RWPE2 (cell line): ENCODE results near the gene MORF4L1.

ENCODE experiments used
- ATAC-seq: fragments of 200-7000 bp; cut with Tn5 transposase; 3 replicates; pipeline ENCODE4 v1.9.1; 2021; ENCODE audit warnings: low read depth
- DNase-seq: peaks from one replicate; pipeline ENCODE4 v3.0.0-alpha.2; 2020; ENCODE audit warnings: low spot score
- H3K27ac ChIP-seq: fragments of 450-650 bp; 2 replicates; pipeline ENCODE4 v1.5.1; 2017; ENCODE audit warnings: mild to moderate bottlenecking; ENCODE audit not compliant: poor library complexity, severe bottlenecking
- H3K27me3 ChIP-seq: fragments of 250-450 bp; sonication (Bioruptor Pico); 2 replicates; pipeline ENCODE4 v1.5.1; 2021; ENCODE audit warnings: mild to moderate bottlenecking, moderate library complexity; ENCODE audit not compliant: insufficient read depth, poor library complexity, severe bottlenecking
- H3K36me3 ChIP-seq: fragments of 250-450 bp; sonication (Bioruptor Pico); 2 replicates; pipeline ENCODE4 v1.5.1; 2020; ENCODE audit warnings: low read depth, mild to moderate bottlenecking, moderate library complexity
- H3K4me1 ChIP-seq: fragments of 250-450 bp; sonication (Bioruptor Pico); 2 replicates; pipeline ENCODE4 v1.5.1; 2021; ENCODE audit warnings: mild to moderate bottlenecking, moderate library complexity; ENCODE audit not compliant: insufficient read depth, poor library complexity, severe bottlenecking
- H3K4me3 ChIP-seq: fragments of 250-450 bp; sonication (Bioruptor Pico); 2 replicates; pipeline ENCODE4 v1.5.1; 2021; ENCODE audit warnings: mild to moderate bottlenecking, moderate library complexity; ENCODE audit not compliant: severe bottlenecking
- H3K9me3 ChIP-seq: fragments of 250-450 bp; sonication (Bioruptor Pico); 2 replicates; pipeline ENCODE4 v1.5.1; 2021; ENCODE audit warnings: mild to moderate bottlenecking, moderate library complexity; ENCODE audit not compliant: severe bottlenecking
- TF ChIP-seq, protein P1 (sequence below): fragments of 450-650 bp; IDR thresholded peaks from one replicate; pipeline ENCODE4 v1.5.1; 2017; ENCODE audit warnings: mild to moderate bottlenecking, moderate library complexity; ENCODE audit not compliant: poor library complexity, severe bottlenecking

MORF4L1 gene

DNA sequence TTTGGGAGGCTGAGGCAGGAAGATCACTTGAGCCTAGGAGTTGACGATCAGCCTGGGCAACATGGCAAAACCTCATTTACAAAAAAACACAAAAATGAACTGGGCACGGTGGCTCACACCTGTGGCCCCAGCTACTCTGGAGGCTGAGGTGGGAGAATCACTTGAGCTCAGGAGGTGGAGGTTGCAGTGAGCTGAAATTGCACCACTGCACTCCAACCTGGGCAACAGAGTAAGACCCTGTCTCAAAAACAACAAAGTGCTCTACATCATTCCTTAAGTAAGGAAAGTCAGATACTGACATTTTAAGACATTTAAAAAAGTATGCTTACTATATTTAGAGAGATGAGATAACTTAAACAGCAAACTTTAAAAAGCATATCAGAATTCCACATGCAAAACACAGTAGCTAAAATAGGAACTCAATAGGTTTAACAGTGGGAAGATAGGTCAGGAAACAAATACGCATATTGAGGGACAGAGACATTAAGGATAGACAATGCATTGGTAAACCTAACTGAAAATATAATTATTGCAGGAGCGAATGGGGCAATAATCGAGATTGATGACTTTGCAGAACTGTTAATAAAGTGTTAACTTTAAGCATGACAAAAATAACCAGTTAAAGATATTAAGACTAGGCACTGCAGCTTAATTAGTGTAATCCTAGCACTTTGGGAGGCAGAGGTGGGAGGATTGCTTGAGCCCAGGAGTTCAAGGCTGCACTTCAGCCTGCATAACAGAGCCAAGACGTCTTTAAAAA lies 32.1 kb downstream of the MORF4L1 start:
- TF ChIP-seq, protein P1, sequence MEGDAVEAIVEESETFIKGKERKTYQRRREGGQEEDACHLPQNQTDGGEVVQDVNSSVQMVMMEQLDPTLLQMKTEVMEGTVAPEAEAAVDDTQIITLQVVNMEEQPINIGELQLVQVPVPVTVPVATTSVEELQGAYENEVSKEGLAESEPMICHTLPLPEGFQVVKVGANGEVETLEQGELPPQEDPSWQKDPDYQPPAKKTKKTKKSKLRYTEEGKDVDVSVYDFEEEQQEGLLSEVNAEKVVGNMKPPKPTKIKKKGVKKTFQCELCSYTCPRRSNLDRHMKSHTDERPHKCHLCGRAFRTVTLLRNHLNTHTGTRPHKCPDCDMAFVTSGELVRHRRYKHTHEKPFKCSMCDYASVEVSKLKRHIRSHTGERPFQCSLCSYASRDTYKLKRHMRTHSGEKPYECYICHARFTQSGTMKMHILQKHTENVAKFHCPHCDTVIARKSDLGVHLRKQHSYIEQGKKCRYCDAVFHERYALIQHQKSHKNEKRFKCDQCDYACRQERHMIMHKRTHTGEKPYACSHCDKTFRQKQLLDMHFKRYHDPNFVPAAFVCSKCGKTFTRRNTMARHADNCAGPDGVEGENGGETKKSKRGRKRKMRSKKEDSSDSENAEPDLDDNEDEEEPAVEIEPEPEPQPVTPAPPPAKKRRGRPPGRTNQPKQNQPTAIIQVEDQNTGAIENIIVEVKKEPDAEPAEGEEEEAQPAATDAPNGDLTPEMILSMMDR: no peak
- peaks cover 97% of the 10 kb centered on the region for H3K36me3 ChIP-seq
- no peak overlapping the region for H3K4me3 ChIP-seq
- H3K4me1 ChIP-seq: peaks cover 28% of the 10 kb centered on the region
- no peak for ATAC-seq
- no peaks in the 10 kb centered on the region for H3K27me3 ChIP-seq
- peak overlapping the region; percentile 58 for H3K27ac ChIP-seq
- no peak for DNase-seq
- no peaks in the 10 kb centered on the region for H3K9me3 ChIP-seq

DNA sequence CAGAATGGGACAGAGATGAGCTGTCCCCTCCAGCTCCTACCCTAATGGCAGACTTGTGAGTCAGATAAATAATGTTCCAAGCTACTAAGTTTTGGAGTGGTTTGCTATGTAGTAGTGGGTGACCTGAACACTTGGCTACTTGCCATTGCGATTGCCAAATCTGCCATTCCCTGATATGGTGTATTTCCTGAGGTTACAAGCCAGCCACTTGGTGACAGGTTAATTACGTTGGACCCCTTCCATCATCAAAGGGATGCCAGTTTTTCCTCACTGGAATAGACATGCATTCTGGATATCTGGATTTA lies 33.6 kb downstream of the MORF4L1 start:
- H3K27ac ChIP-seq: peak overlapping the region; percentile 58
- ATAC-seq (peak; percentile 75), DNase-seq (no peak)
- no peaks in the 10 kb centered on the region for H3K27me3 ChIP-seq
- no peaks in the 10 kb centered on the region for H3K9me3 ChIP-seq
- peaks cover 97% of the 10 kb centered on the region for H3K36me3 ChIP-seq
- peaks cover 28% of the 10 kb centered on the region for H3K4me1 ChIP-seq
- TF ChIP-seq, protein P1: no peak
- H3K4me3 ChIP-seq: no peak overlapping the region

DNA sequence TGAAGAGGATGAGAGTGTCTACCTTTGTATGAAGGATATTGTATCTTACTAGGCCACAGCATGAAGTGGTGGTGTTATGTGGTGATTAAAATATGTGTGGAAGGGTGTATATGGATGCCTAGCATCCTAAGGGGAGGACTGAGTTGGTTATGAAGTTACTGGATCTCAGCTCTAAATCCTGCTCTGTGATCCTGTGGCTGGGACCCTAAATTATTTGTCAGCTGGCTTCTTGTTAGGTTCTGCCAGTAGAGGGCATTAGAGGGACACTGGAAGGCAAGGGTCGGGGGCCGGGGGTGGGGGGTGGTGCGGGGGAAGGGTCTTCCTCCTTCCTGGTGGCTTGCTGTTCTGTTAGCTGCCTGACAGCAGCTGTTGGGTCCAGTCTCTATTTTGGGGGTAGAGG lies 34.9 kb downstream of the MORF4L1 start:
- DNase-seq (no peak), ATAC-seq (no peak)
- Histone ChIP-seq H3K27me3 (no peaks in the 10 kb centered on the region), H3K4me3 (no peak overlapping the region), H3K4me1 (peaks cover 28% of the 10 kb centered on the region), H3K27ac (peak overlapping the region; percentile 58), H3K36me3 (peaks cover 97% of the 10 kb centered on the region), H3K9me3 (no peaks in the 10 kb centered on the region)
- TF ChIP-seq, protein P1: peak; percentile 51

DNA sequence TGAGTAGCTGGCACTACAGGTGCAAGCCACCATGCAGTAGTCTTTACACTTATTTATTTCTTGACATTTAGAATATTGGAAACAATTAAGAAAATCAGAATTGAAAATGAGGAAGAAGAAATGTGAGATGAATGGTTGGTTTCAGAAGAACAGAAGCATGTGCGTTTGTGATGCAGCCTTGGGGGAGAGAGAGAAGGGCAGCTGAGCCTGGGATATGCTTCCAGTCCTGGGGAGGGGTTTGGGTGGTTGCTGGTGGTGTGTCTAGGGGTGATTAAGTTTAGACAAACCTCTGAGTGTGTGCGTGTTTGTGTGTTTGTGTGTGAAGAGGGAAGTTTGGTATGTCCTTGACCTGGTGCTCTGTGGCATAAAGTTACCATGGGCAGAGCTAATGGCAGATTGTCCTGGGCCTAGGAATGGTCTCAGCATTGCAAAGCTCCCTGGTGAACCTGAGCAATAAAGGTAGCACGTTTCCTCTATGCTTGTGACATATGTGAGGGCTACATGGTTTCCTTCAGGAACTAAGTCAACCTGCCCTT lies 36.5 kb downstream of the MORF4L1 start:
- Histone ChIP-seq H3K9me3 (no peaks in the 10 kb centered on the region), H3K4me1 (peaks cover 22% of the 10 kb centered on the region), H3K27ac (no peak overlapping the region), H3K27me3 (no peaks in the 10 kb centered on the region), H3K4me3 (no peak overlapping the region), H3K36me3 (peaks cover 94% of the 10 kb centered on the region)
- TF ChIP-seq, protein P1: no peak
- ATAC-seq: no peak
- no peak for DNase-seq

DNA sequence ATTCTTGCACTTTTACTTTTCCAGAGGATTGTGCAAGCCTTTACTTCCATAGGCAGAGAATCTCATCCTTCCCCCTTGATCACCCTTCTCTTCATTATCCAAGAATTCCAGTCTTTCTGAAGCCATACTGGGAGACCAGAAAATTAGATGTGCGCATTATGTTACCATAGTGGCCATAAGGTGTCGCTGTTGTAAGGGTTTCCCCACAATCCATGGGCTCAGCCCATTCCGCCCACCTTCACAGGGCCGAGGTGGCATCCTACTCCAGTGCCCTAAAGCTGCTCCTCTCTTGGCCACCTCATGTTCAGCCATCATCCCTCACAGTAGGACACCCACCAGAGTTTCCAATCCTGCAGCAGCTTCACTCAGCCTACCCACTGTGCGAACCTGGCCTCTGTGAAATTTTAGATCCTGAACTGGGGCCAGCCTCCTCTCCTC lies 37.1 kb downstream of the MORF4L1 start:
- no peaks in the 10 kb centered on the region for H3K27me3 ChIP-seq
- H3K36me3 ChIP-seq: peaks cover 89% of the 10 kb centered on the region
- H3K9me3 ChIP-seq: no peaks in the 10 kb centered on the region
- TF ChIP-seq, protein P1: peak; percentile 92
- DNase-seq: no peak
- no peak overlapping the region for H3K4me3 ChIP-seq
- peak; percentile 37 for ATAC-seq
- H3K27ac ChIP-seq: no peak overlapping the region
- H3K4me1 ChIP-seq: peaks cover 18% of the 10 kb centered on the region
